C4-2B (cell line): ENCODE data around the gene SOCS6.

Experiments
- ZFX ChIP-seq: fragments of 450-650 bp; IDR thresholded peaks from 2 replicates; pipeline ENCODE4 v1.6.1; 2017
- TF ChIP-seq, protein P1 (sequence below): fragments of 450-650 bp; conservative IDR thresholded peaks from 2 replicates; pipeline ENCODE4 v1.5.1; 2017; ENCODE audit warnings: mild to moderate bottlenecking

- TF ChIP-seq, protein P1, sequence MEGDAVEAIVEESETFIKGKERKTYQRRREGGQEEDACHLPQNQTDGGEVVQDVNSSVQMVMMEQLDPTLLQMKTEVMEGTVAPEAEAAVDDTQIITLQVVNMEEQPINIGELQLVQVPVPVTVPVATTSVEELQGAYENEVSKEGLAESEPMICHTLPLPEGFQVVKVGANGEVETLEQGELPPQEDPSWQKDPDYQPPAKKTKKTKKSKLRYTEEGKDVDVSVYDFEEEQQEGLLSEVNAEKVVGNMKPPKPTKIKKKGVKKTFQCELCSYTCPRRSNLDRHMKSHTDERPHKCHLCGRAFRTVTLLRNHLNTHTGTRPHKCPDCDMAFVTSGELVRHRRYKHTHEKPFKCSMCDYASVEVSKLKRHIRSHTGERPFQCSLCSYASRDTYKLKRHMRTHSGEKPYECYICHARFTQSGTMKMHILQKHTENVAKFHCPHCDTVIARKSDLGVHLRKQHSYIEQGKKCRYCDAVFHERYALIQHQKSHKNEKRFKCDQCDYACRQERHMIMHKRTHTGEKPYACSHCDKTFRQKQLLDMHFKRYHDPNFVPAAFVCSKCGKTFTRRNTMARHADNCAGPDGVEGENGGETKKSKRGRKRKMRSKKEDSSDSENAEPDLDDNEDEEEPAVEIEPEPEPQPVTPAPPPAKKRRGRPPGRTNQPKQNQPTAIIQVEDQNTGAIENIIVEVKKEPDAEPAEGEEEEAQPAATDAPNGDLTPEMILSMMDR, result no peak
- no peak for TF ChIP-seq ZFX
These were observed 7.9 kb downstream of the SOCS6 start for GRCh38 chr18:70296781-70297180.
